Spleen (tissue), 11 donors: ENCODE results near the gene GIPC2. TPM values are rescaled to one million over a fixed set of nuclear protein-coding genes. Genes with fewer than 3 reads are reported as not detected.

Experiments used
- DNase-seq: peaks from one replicate; pipeline ENCODE4 v3.0.0-alpha.2; 2020
- H3K27ac ChIP-seq, 8 donors: fragments of 200-600 bp; sonication (generic) in 7 of 8; 1 replicate in 4 of 8; 2 replicates in 4 of 8; pipeline versions ENCODE4 v1.5.0 to v1.8.0; 2016 to 2021; ENCODE audit warnings: inconsistent platforms in 4 of 8, mild to moderate bottlenecking in 4 of 8, moderate library complexity in 1 of 8
- H3K27me3 ChIP-seq, 7 donors: fragments of 200-600 bp; sonication (generic) in 6 of 7; replicated peaks in 1 of 7; 1 replicate in 4 of 7; 2 replicates in 3 of 7; pipeline versions ENCODE4 v1.5.0 to v1.8.0; 2016 to 2021; ENCODE audit warnings: inconsistent platforms in 3 of 7, mild to moderate bottlenecking in 1 of 7
- H3K36me3 ChIP-seq, 6 donors: fragments of 200-600 bp; sonication (generic) in 5 of 6; 1 replicate in 4 of 6; 2 replicates in 2 of 6; pipeline versions ENCODE4 v1.5.0 to v1.8.0; 2016 to 2021; ENCODE audit warnings: inconsistent platforms in 2 of 6
- H3K4me1 ChIP-seq, 6 donors: fragments of 200-600 bp; sonication (generic) in 5 of 6; 1 replicate in 3 of 6; 2 replicates in 3 of 6; pipeline versions ENCODE4 v1.5.0 to v1.8.0; 2016 to 2021; ENCODE audit warnings: inconsistent platforms in 3 of 6
- H3K4me3 ChIP-seq, 8 donors: fragments of 200-600 bp; sonication (generic) in 7 of 8; 1 replicate in 4 of 8; 2 replicates in 4 of 8; pipeline versions ENCODE4 v1.5.0 to v1.8.0; 2016 to 2021; ENCODE audit warnings: inconsistent platforms in 4 of 8, mild to moderate bottlenecking in 4 of 8, moderate library complexity in 2 of 8
- H3K9me3 ChIP-seq, 8 donors: fragments of 200-600 bp; sonication (generic) in 7 of 8; 1 replicate in 4 of 8; 2 replicates in 4 of 8; pipeline versions ENCODE4 v1.5.0 to v1.8.0; 2016 to 2021; ENCODE audit warnings: inconsistent platforms in 4 of 8
- POLR2A ChIP-seq, 3 donors: fragments of 450-650 bp; IDR thresholded peaks; one replicate each; pipeline ENCODE4 v1.5.1; 2017; ENCODE audit warnings: antibody characterized with exemption in 3 of 3, mild to moderate bottlenecking in 1 of 3
- POLR2AphosphoS5 ChIP-seq, 3 donors: sonication (generic); formaldehyde crosslinking; IDR thresholded peaks; one replicate each; pipeline ENCODE4 v1.5.1; 2017; ENCODE audit warnings: antibody characterized with exemption in 3 of 3
- WGBS, 5 donors: extraction: QIAGEN DNeasy Blood & Tissue Kit in 3 of 5; methylation state at CpG; one replicate each; pipeline versions ENCODE4 v1.1.5 to v1.1.7; 2013 to 2018; 5-methylcytosine and 5-hydroxymethylcytosine counted together
- intact Hi-C: fragments of 100-400 bp; cut with DNase I; formaldehyde crosslinking; loops from one replicate; pipeline ENCODE4 v1.15.0; 2023; ENCODE audit warnings: low total_unique reads
- polyA plus RNA-seq, 3 donors: library from polyadenylated mRNA; stranded (reverse); fragments of 200-250 nt; gene quantifications; one replicate each; pipeline ENCODE4 v1.2.1, GENCODE V29; 2013
- total RNA-seq, 7 donors: library from RNA; depleted of rRNA in 3 of 7; stranded (reverse); fragments of >200 nt in 3 of 7; fragmentation: NEBNext Ultra II Directional in 4 of 7; extraction: Animal tissue kit (Norgen Biotek cat#: 25700) in 4 of 7; gene quantifications; one replicate each; pipeline versions ENCODE4 v1.1.0 to v1.2.1, GENCODE V29; 2016 to 2021
- TF ChIP-seq, protein P1 (sequence below), 11 experiments: fragments of 200-600 bp in 7 of 11; fragments of 450-650 bp in 4 of 11; sonication (generic) in 4 of 11; IDR thresholded peaks in 8 of 11; conservative IDR thresholded peaks in 3 of 11; 1 replicate in 7 of 11; 2 replicates in 4 of 11; pipeline versions ENCODE4 v1.4.0 to v1.8.0; 2016 to 2021; ENCODE audit warnings: antibody characterized with exemption in 11 of 11, inconsistent platforms in 4 of 11, mild to moderate bottlenecking in 1 of 11
- donor health status: healthy with polysubstance abuse.
- donor health status: DM: no; HTN: no; CAD: no; lungs with moderate emphysema.
- donor health status: DM: no; HTN: no; CAD: no.
- donor health status: Bipolar disorder and iron deficiency.
- donor health status: healthy.
- donor health status: DM: no; HTN: no; CAD: no.
- donor health status: DM: yes; HTN: yes; CAD: no.

GIPC2 gene
- total and polyA plus RNA-seq, 10 donors: 5.5 to 49.9 (median 41.1) TPM

DNA sequence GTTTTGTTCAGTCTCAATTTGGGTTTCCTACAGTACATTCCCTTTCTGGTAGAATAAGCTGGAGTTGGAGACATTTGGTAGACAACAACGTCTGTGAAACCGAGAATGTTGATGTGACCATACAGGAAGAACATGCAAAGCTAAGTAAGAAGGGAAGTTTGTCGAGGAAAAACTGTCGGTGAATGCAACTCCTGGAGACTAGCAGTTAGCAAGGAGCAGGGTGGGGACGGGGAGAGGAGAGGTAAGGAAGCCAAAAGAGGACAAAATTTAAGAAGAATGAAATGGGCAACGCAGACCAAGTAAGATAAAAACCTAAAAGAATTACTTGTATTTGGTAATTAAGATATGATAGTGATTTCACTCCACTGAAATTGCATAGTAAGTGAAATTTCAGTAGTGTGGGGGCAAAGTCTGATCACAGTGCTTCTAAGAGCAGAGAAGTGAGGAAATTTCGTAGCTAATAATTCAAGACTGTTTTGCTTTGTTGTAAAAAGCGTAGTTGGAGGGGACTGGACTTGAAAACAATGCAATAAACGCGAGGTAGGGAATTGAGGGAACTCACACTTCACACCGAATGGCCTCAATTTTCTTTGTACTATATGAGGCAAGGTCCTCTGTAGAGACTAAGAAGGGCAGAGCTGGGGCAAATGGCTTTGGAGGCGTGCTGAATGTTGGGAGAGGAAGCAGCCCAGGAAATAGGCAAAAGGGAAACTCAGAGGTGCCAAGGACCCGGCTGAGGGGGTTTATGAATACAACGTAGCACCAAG, 787 bp upstream of the GIPC2 start:
- H3K4me1 ChIP-seq: peaks cover 5 to 29% (median 23%) of the 10 kb centered on the region in 6 donors
- peak overlapping the region; percentile 67 to 94 (median 85) for H3K27ac ChIP-seq
- no peaks in the 10 kb centered on the region for H3K36me3 ChIP-seq
- TF ChIP-seq POLR2AphosphoS5 (IDR thresholded peaks at IDR 0.05) (no peak), POLR2A (IDR thresholded peaks at IDR 0.05) (no peak)
- TF ChIP-seq, protein P1, sequence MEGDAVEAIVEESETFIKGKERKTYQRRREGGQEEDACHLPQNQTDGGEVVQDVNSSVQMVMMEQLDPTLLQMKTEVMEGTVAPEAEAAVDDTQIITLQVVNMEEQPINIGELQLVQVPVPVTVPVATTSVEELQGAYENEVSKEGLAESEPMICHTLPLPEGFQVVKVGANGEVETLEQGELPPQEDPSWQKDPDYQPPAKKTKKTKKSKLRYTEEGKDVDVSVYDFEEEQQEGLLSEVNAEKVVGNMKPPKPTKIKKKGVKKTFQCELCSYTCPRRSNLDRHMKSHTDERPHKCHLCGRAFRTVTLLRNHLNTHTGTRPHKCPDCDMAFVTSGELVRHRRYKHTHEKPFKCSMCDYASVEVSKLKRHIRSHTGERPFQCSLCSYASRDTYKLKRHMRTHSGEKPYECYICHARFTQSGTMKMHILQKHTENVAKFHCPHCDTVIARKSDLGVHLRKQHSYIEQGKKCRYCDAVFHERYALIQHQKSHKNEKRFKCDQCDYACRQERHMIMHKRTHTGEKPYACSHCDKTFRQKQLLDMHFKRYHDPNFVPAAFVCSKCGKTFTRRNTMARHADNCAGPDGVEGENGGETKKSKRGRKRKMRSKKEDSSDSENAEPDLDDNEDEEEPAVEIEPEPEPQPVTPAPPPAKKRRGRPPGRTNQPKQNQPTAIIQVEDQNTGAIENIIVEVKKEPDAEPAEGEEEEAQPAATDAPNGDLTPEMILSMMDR (IDR thresholded peaks at IDR 0.05 in 8 of 11, conservative IDR thresholded peaks at IDR 0.05 in 3 of 11): no peak
- intact Hi-C loops: loop anchor here (10.0 kb wide), 1 partner anchor 60 kb away; no protein-coding TSS in a partner anchor
- DNase-seq: no peak
- WGBS, 5 donors: 38 to 54% (median 40%) methylated on average over 14 of the region's 14 CpGs
- H3K9me3 ChIP-seq: no peaks in the 10 kb centered on the region
- H3K4me3 ChIP-seq: peak overlapping the region; percentile 55 to 82 (median 64)
- peaks cover 0 to 46% (median 22%) of the 10 kb centered on the region in 7 donors for H3K27me3 ChIP-seq

DNA sequence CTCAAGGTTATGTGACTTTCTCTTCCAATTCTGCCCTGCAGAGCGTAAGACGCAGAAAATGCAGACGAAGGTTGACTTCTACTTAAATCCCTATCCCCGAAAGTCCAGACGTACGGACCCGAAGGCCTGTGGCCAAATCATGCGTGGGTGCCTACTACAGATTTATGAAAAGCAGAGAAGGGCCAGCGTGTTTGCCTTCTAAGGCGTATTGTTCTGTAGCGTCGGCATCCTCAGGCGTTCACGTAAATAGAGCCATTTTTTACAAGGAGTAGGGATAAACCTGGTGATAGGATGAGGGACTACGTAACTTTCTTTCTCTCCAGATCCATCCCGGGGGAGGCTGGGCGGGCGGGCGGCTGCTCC, 222 bp upstream of the GIPC2 start:
- Histone ChIP-seq H3K27me3 (peaks cover 0 to 46% (median 22%) of the 10 kb centered on the region in 7 donors), H3K4me1 (peaks cover 5 to 28% (median 22%) of the 10 kb centered on the region in 6 donors), H3K4me3 (peak overlapping the region; percentile 55 to 82 (median 64)), H3K27ac (peak overlapping the region; percentile 67 to 94 (median 85)), H3K9me3 (no peaks in the 10 kb centered on the region), H3K36me3 (no peaks in the 10 kb centered on the region)
- intact Hi-C loops: loop anchor here (10.0 kb wide), 1 partner anchor 59 kb away; no protein-coding TSS in a partner anchor
- 20 to 29% (median 22%) methylated on average over 14 to 19 of the region's 19 CpGs for WGBS, 5 donors
- no peak for DNase-seq
- TF ChIP-seq POLR2AphosphoS5 (IDR thresholded peaks at IDR 0.05) (no peak), POLR2A (IDR thresholded peaks at IDR 0.05) (no peak)
- TF ChIP-seq, protein P1 (IDR thresholded peaks at IDR 0.05 in 8 of 11, conservative IDR thresholded peaks at IDR 0.05 in 3 of 11): no peak

DNA sequence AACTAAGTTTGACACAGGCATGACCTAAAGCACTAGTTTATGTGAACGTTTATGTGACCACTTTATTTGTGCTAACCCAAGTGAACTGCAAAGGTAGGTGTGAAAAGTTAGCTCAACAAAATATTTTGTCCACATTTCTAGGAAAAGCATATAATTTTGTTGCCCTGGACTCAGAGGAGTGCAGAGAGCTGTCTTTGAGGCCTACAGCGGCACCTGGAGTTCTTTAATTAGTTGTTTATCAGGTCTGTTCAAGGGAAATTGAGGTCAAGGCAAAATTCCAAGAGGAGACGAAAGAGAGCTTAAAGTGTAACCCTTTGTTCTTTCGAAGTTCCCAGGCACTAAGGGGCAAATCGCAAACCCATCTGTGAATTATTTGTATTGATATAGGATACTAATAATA, 1.3 kb downstream of the GIPC2 start:
- WGBS, 5 donors: 68 to 77% (median 70%) methylated on average over 5 of the region's 5 CpGs
- intact Hi-C loops: loop anchor here (10.0 kb wide), 1 partner anchor 58 kb away; no protein-coding TSS in a partner anchor
- peak overlapping the region; percentile 67 to 94 (median 85) for H3K27ac ChIP-seq

More for the DNA sequence above, 1.3 kb downstream of the GIPC2 start:
- H3K9me3 ChIP-seq: no peaks in the 10 kb centered on the region
- peaks cover 0 to 46% (median 22%) of the 10 kb centered on the region in 7 donors for H3K27me3 ChIP-seq
- H3K4me3 ChIP-seq: peak overlapping the region in 7 of 8 donors; percentile 13 to 82 (median 65)
- H3K4me1 ChIP-seq: peaks cover 5 to 35% (median 25%) of the 10 kb centered on the region in 6 donors
- DNase-seq: no peak
- no peak for TF ChIP-seq POLR2A (IDR thresholded peaks at IDR 0.05)
- TF ChIP-seq POLR2AphosphoS5 (IDR thresholded peaks at IDR 0.05): no peak
- TF ChIP-seq, protein P1 (IDR thresholded peaks at IDR 0.05 in 8 of 11, conservative IDR thresholded peaks at IDR 0.05 in 3 of 11): no peak
- H3K36me3 ChIP-seq: no peaks in the 10 kb centered on the region
